Measurements from ENCODE around the gene RSPH3. TPM values are rescaled to one million over a fixed set of nuclear protein-coding genes. Genes with fewer than 3 reads are reported as not detected.

Gene RSPH3
- polyA plus RNA-seq, 1 donor (not counting 4 experiments of a cell fraction or from before 2014, with no cell fraction given) = 4.4 TPM

GRCh38 chr6:158987657-158988056, 12.3 kb downstream of the RSPH3 start:
- TF ChIP-seq EZH2 (IDR thresholded peaks at IDR 0.05; ENCODE audit: low read length) (no peak), CTCF (optimal IDR thresholded peaks at IDR 0.05 in 1 of 3, IDR thresholded peaks at IDR 0.05 in 1 of 3, conservative IDR thresholded peaks at IDR 0.05 in 1 of 3; ENCODE audit: extremely low read depth in 1 of 3, insufficient read depth in 2 of 3, low read length in 3 of 3) (no peak)
- FAIRE-seq = no peak
- H3K9ac ChIP-seq (ENCODE audit: control insufficient read depth, extremely low read depth, insufficient read depth, low read length) = no peak overlapping the region
- no peak overlapping the region for H3K4me3 ChIP-seq (ENCODE audit: control insufficient read depth in 2 of 3, extremely low read depth in 1 of 3, insufficient read depth in 2 of 3, low read depth in 1 of 3, low read length in 3 of 3)
- no peaks in the 10 kb centered on the region for H4K20me1 ChIP-seq (ENCODE audit: control insufficient read depth, extremely low read depth, insufficient read depth, low read length)
- H3K27me3 ChIP-seq (ENCODE audit: control insufficient read depth, extremely low read depth, insufficient read depth, low read length) = no peaks in the 10 kb centered on the region
- no peak overlapping the region for H3K27ac ChIP-seq (ENCODE audit: control insufficient read depth, insufficient read depth, low read length)
- no peak overlapping the region for H2AFZ ChIP-seq (ENCODE audit: control insufficient read depth, low read length)
- H3K9me1 ChIP-seq (ENCODE audit: control insufficient read depth, extremely low read depth, insufficient read depth, low read length) = no peaks in the 10 kb centered on the region
- no peaks in the 10 kb centered on the region for H3K79me2 ChIP-seq (ENCODE audit: control insufficient read depth, insufficient read depth, low read length)
- dilution Hi-C loops (cut with MboI; ENCODE audit: extremely low pct_ligation_motif_present, low sequenced_read_pairs) = no loop called here
- DNase-seq (ENCODE audit: low read depth, low spot score) = no peak
- no peak overlapping the region for H3K4me2 ChIP-seq (ENCODE audit: control insufficient read depth, extremely low read depth, insufficient read depth, low read depth, low read length)
- H3K36me3 ChIP-seq (ENCODE audit: control insufficient read depth in 2 of 2, extremely low read depth in 1 of 2, insufficient read depth in 2 of 2, low read length in 2 of 2) = no peaks in the 10 kb centered on the region
- no peaks in the 10 kb centered on the region for H3K9me3 ChIP-seq (ENCODE audit: control insufficient read depth, low read depth, low read length)
- peaks cover 12% of the 10 kb centered on the region for H3K4me1 ChIP-seq (ENCODE audit: control insufficient read depth, extremely low read depth, insufficient read depth, low read length)

- peak; percentile 55 for FAIRE-seq
- Histone ChIP-seq H3K4me3 (ENCODE audit: control insufficient read depth in 2 of 3, extremely low read depth in 1 of 3, insufficient read depth in 2 of 3, low read depth in 1 of 3, low read length in 3 of 3) (no peak overlapping the region), H3K9me3 (ENCODE audit: control insufficient read depth, low read depth, low read length) (no peaks in the 10 kb centered on the region), H4K20me1 (ENCODE audit: control insufficient read depth, extremely low read depth, insufficient read depth, low read length) (no peaks in the 10 kb centered on the region), H3K4me2 (ENCODE audit: control insufficient read depth, extremely low read depth, insufficient read depth, low read depth, low read length) (no peak overlapping the region), H3K9ac (ENCODE audit: control insufficient read depth, extremely low read depth, insufficient read depth, low read length) (no peak overlapping the region), H2AFZ (ENCODE audit: control insufficient read depth, low read length) (no peak overlapping the region), H3K4me1 (ENCODE audit: control insufficient read depth, extremely low read depth, insufficient read depth, low read length) (peaks cover 4% of the 10 kb centered on the region), H3K36me3 (ENCODE audit: control insufficient read depth in 2 of 2, extremely low read depth in 1 of 2, insufficient read depth in 2 of 2, low read length in 2 of 2) (peaks cover 10 to 11% of the 10 kb centered on the region in 2 experiments), H3K9me1 (ENCODE audit: control insufficient read depth, extremely low read depth, insufficient read depth, low read length) (no peaks in the 10 kb centered on the region), H3K27me3 (ENCODE audit: control insufficient read depth, extremely low read depth, insufficient read depth, low read length) (no peaks in the 10 kb centered on the region), H3K27ac (ENCODE audit: control insufficient read depth, insufficient read depth, low read length) (no peak overlapping the region), H3K79me2 (ENCODE audit: control insufficient read depth, insufficient read depth, low read length) (no peaks in the 10 kb centered on the region)
- dilution Hi-C loops (cut with MboI; ENCODE audit: extremely low pct_ligation_motif_present, low sequenced_read_pairs) = no loop called here
- DNase-seq (ENCODE audit: low read depth, low spot score) = no peak
- no peak for TF ChIP-seq EZH2 (IDR thresholded peaks at IDR 0.05; ENCODE audit: low read length)
- no peak for TF ChIP-seq CTCF (optimal IDR thresholded peaks at IDR 0.05 in 1 of 3, IDR thresholded peaks at IDR 0.05 in 1 of 3, conservative IDR thresholded peaks at IDR 0.05 in 1 of 3; ENCODE audit: extremely low read depth in 1 of 3, insufficient read depth in 2 of 3, low read length in 3 of 3)
Measured at GRCh38 chr6:158978757-158979156, 21.2 kb downstream of the RSPH3 start.

All from keratinocyte (primary cell).